ENCODE measurements around the gene AFG1L. TPM values are rescaled to one million over a fixed set of nuclear protein-coding genes. Genes with fewer than 3 reads are reported as not detected.
"Not testable (repeated sequence)": the region's sequence is repeated elsewhere in the genome, so short reads cannot be mapped to it uniquely, and the experiment has no call there.

AFG1L gene
- total RNA-seq, 6 experiments from 2014 or later: 4.8 to 5.7 (median 5.3) TPM

GRCh38 chr6:108407904-108408827 is 113.3 kb downstream of the AFG1L start:
- Mint-ChIP-seq H3K27me3 (ENCODE audit: insufficient read depth) (no peaks in the 10 kb centered on the region; the same call in 1 of the 2 replicates), H3K27ac (no peak overlapping the region), H3K36me3 (ENCODE audit: low read depth) (peaks cover 18% of the 10 kb centered on the region), H3K4me1 (ENCODE audit: low read depth) (no peaks in the 10 kb centered on the region), H3K4me3 (no peak overlapping the region), H3K9me3 (peaks cover 16% of the 10 kb centered on the region)
- TF ChIP-seq CTCF (IDR thresholded peaks at IDR 0.05): no peak
- no peak for DNase-seq

GRCh38 chr6:108408861-108409260 is 114.0 kb downstream of the AFG1L start:
- no peak overlapping the region for H3K4me3 Mint-ChIP-seq
- no peaks in the 10 kb centered on the region for H3K4me1 Mint-ChIP-seq (ENCODE audit: low read depth)
- no peak overlapping the region for H3K27ac Mint-ChIP-seq
- peaks cover 18% of the 10 kb centered on the region for H3K36me3 Mint-ChIP-seq (ENCODE audit: low read depth)
- H3K27me3 Mint-ChIP-seq (ENCODE audit: insufficient read depth): no peaks in the 10 kb centered on the region; the same call in 1 of the 2 replicates
- no peak for TF ChIP-seq CTCF (IDR thresholded peaks at IDR 0.05)
- H3K9me3 Mint-ChIP-seq: peaks cover 23% of the 10 kb centered on the region
- DNase-seq: no peak

- DNase-seq; H3K27me3 Mint-ChIP-seq (ENCODE audit: insufficient read depth); H3K4me3 Mint-ChIP-seq; H3K4me1 Mint-ChIP-seq (ENCODE audit: low read depth); H3K27ac Mint-ChIP-seq: not testable (repeated sequence)
- Mint-ChIP-seq H3K9me3 (peaks cover 31% of the 10 kb centered on the region), H3K36me3 (ENCODE audit: low read depth) (peaks cover 18% of the 10 kb centered on the region)
Observed at GRCh38 chr6:108416047-108416833, 121.4 kb downstream of the AFG1L start.

GRCh38 chr6:108417027-108417426 is 122.2 kb downstream of the AFG1L start:
- no peaks in the 10 kb centered on the region for H3K4me1 Mint-ChIP-seq (ENCODE audit: low read depth)
- peaks cover 13% of the 10 kb centered on the region for H3K36me3 Mint-ChIP-seq (ENCODE audit: low read depth)
- H3K9me3 Mint-ChIP-seq: peaks cover 24% of the 10 kb centered on the region
- no peak for TF ChIP-seq CTCF (IDR thresholded peaks at IDR 0.05)
- H3K27me3 Mint-ChIP-seq (ENCODE audit: insufficient read depth): no peaks in the 10 kb centered on the region; the same call in 1 of the 2 replicates
- DNase-seq: no peak
- no peak overlapping the region for H3K27ac Mint-ChIP-seq
- no peak overlapping the region for H3K4me3 Mint-ChIP-seq

GRCh38 chr6:108419474-108419873 is 124.6 kb downstream of the AFG1L start:
- Mint-ChIP-seq H3K36me3 (ENCODE audit: low read depth) (0 out of 2 replicates have a peak, but pooled peaks cover 6% of the 10 kb centered on the region), H3K4me1 (ENCODE audit: low read depth) (no peaks in the 10 kb centered on the region), H3K27ac (no peak overlapping the region), H3K4me3 (no peak overlapping the region), H3K9me3 (peaks cover 3% of the 10 kb centered on the region; the same call in 1 of the 2 replicates), H3K27me3 (ENCODE audit: insufficient read depth) (no peaks in the 10 kb centered on the region; the same call in 1 of the 2 replicates)
- DNase-seq: no peak
- no peak for TF ChIP-seq CTCF (IDR thresholded peaks at IDR 0.05)
